Endothelial cell (in vitro differentiated cells): ENCODE measurements around the gene MNAT1. TPM values are rescaled to one million over a fixed set of nuclear protein-coding genes. Genes with fewer than 3 reads are reported as not detected.

ENCODE experiments used
- DNase-seq: peaks from one replicate; pipeline ENCODE4 v3.0.0; 2021; ENCODE audit warnings: low spot score
- H3K27ac Mint-ChIP-seq: one replicate; pipeline ENCODE4 v1.8.0; 2021; ENCODE audit warnings: mixed read lengths, inconsistent platforms; ENCODE audit not compliant: unreplicated experiment
- H3K27me3 Mint-ChIP-seq: one replicate; pipeline ENCODE4 v1.8.0; 2021; ENCODE audit warnings: mild to moderate bottlenecking, moderate library complexity, mixed read lengths, inconsistent platforms; ENCODE audit not compliant: unreplicated experiment
- H3K36me3 Mint-ChIP-seq: one replicate; pipeline ENCODE4 v1.8.0; 2021; ENCODE audit warnings: mild to moderate bottlenecking, low read depth, mixed read lengths, inconsistent platforms; ENCODE audit not compliant: unreplicated experiment
- H3K4me1 Mint-ChIP-seq: one replicate; pipeline ENCODE4 v1.8.0; 2021; ENCODE audit warnings: mild to moderate bottlenecking, mixed read lengths, inconsistent platforms; ENCODE audit not compliant: unreplicated experiment
- H3K4me3 Mint-ChIP-seq: one replicate; pipeline ENCODE4 v1.8.0; 2021; ENCODE audit warnings: mild to moderate bottlenecking, mixed read lengths, inconsistent platforms; ENCODE audit not compliant: unreplicated experiment
- H3K9me3 Mint-ChIP-seq: one replicate; pipeline ENCODE4 v1.8.0; 2021; ENCODE audit warnings: mixed read lengths, inconsistent platforms; ENCODE audit not compliant: unreplicated experiment
- total RNA-seq: library from RNA; stranded (reverse); fragmentation: NEBNext Ultra II Directional; extraction: Animal tissue kit (Norgen Biotek cat#: 25700); gene quantifications from one replicate; pipeline ENCODE4 v1.2.1, GENCODE V29; 2021; ENCODE audit not compliant: unreplicated experiment
- TF ChIP-seq, protein P1 (sequence below): fragments of 200-600 bp; sonication (generic); IDR thresholded peaks from one replicate; pipeline ENCODE4 v1.5.0; 2021; ENCODE audit warnings: antibody characterized with exemption; ENCODE audit not compliant: unreplicated experiment

Gene MNAT1
- total RNA-seq, 1 donor from 2014 or later: 27.8 TPM

GRCh38 chr14:60720391-60720790 is 14.2 kb upstream of the MNAT1 start:
- H3K9me3 Mint-ChIP-seq: no peaks in the 10 kb centered on the region
- peaks cover 7% of the 10 kb centered on the region for H3K36me3 Mint-ChIP-seq
- TF ChIP-seq, protein P1, sequence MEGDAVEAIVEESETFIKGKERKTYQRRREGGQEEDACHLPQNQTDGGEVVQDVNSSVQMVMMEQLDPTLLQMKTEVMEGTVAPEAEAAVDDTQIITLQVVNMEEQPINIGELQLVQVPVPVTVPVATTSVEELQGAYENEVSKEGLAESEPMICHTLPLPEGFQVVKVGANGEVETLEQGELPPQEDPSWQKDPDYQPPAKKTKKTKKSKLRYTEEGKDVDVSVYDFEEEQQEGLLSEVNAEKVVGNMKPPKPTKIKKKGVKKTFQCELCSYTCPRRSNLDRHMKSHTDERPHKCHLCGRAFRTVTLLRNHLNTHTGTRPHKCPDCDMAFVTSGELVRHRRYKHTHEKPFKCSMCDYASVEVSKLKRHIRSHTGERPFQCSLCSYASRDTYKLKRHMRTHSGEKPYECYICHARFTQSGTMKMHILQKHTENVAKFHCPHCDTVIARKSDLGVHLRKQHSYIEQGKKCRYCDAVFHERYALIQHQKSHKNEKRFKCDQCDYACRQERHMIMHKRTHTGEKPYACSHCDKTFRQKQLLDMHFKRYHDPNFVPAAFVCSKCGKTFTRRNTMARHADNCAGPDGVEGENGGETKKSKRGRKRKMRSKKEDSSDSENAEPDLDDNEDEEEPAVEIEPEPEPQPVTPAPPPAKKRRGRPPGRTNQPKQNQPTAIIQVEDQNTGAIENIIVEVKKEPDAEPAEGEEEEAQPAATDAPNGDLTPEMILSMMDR: no peak
- no peak for DNase-seq
- H3K4me3 Mint-ChIP-seq: peak overlapping the region; percentile 13
- no peak overlapping the region for H3K27ac Mint-ChIP-seq
- peaks cover 7% of the 10 kb centered on the region for H3K4me1 Mint-ChIP-seq
- H3K27me3 Mint-ChIP-seq: peaks cover 9% of the 10 kb centered on the region

DNA sequence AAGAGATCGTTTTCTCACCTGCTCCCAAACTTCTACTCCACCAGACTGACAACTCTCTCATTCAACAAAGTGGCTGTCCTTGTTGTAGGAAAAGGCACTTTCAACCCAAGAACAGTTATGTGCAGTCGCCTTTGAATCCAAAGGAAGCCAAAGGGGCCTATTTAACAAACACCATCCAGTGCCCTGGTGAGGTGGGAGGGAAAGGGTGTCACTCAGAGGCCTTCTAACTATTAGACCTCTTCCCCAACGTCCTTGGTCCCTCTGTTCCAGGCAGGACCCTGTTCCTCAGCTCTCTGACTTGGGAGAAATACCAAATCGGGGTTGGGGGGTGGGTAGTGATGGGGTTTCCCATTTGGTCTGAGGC is 13.6 kb upstream of the MNAT1 start:
- Mint-ChIP-seq H3K27ac (no peak overlapping the region), H3K27me3 (peaks cover 9% of the 10 kb centered on the region), H3K4me1 (peaks cover 7% of the 10 kb centered on the region), H3K9me3 (no peaks in the 10 kb centered on the region), H3K36me3 (peaks cover 7% of the 10 kb centered on the region), H3K4me3 (peak overlapping the region; percentile 87)
- TF ChIP-seq, protein P1: no peak
- no peak for DNase-seq

GRCh38 chr14:60721326-60722106 is 13.0 kb upstream of the MNAT1 start:
- DNase-seq: peak; percentile 61
- H3K4me1 Mint-ChIP-seq: peaks cover 7% of the 10 kb centered on the region
- H3K9me3 Mint-ChIP-seq: no peaks in the 10 kb centered on the region
- no peak overlapping the region for H3K27ac Mint-ChIP-seq
- TF ChIP-seq, protein P1: no peak
- peaks cover 9% of the 10 kb centered on the region for H3K27me3 Mint-ChIP-seq
- peak overlapping the region; percentile 92 for H3K4me3 Mint-ChIP-seq
- peaks cover 7% of the 10 kb centered on the region for H3K36me3 Mint-ChIP-seq

DNA sequence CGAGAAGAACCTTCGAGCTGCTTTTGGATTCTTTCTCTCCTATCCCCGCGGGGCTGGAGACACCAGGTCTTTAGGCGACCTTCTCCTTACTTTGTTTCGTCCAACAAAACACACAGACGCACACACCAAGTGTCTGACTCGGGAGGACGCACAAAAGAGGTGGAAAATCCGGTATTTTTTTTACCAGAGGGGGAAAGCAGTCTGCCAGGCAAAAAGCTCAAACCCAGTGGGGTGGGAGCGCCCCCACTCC is 12.5 kb upstream of the MNAT1 start:
- Mint-ChIP-seq H3K4me3 (peak overlapping the region; percentile 92), H3K9me3 (no peaks in the 10 kb centered on the region), H3K4me1 (peaks cover 7% of the 10 kb centered on the region), H3K27ac (peak overlapping the region; percentile 9), H3K36me3 (peaks cover 7% of the 10 kb centered on the region), H3K27me3 (peaks cover 9% of the 10 kb centered on the region)
- no peak for DNase-seq
- TF ChIP-seq, protein P1: no peak

- TF ChIP-seq, protein P1: no peak
- Mint-ChIP-seq H3K27me3 (peaks cover 9% of the 10 kb centered on the region), H3K4me3 (peak overlapping the region; percentile 94), H3K4me1 (peaks cover 7% of the 10 kb centered on the region), H3K9me3 (no peaks in the 10 kb centered on the region), H3K27ac (peak overlapping the region; percentile 9), H3K36me3 (peaks cover 7% of the 10 kb centered on the region)
- peak; percentile 49 for DNase-seq
These were observed 12.0 kb upstream of the MNAT1 start for GRCh38 chr14:60722357-60723115.
